Loucy (cell line): Measurements from ENCODE around the gene RRP1.

Experiments
- H2AFZ ChIP-seq: fragments of 200-600 bp; sonication (generic); 2 replicates; pipeline ENCODE4 v1.6.0; 2016; ENCODE audit warnings: antibody characterized with exemption, mild to moderate bottlenecking, low read length, moderate library complexity
- H3F3A ChIP-seq: fragments of 200-600 bp; 2 replicates; pipeline ENCODE4 v1.6.0; 2016; ENCODE audit warnings: antibody characterized with exemption, low read depth, mild to moderate bottlenecking
- H3K27me3 ChIP-seq: fragments of 200-600 bp; sonication (generic); 2 replicates; pipeline ENCODE4 v1.6.1; 2014; ENCODE audit warnings: low read length, mild to moderate bottlenecking; ENCODE audit not compliant: insufficient read depth, poor library complexity, severe bottlenecking
- H3K36me3 ChIP-seq: fragments of 200-600 bp; sonication (generic); 2 replicates; pipeline ENCODE4 v1.6.1; 2016; ENCODE audit warnings: low read length; ENCODE audit not compliant: insufficient read depth
- H3K4me1 ChIP-seq: fragments of 200-600 bp; sonication (generic); 2 replicates; pipeline ENCODE4 v1.5.1; 2014; ENCODE audit warnings: low read length, mild to moderate bottlenecking; ENCODE audit not compliant: insufficient read depth, poor library complexity, severe bottlenecking
- H3K4me2 ChIP-seq: fragments of 200-600 bp; sonication (generic); 2 replicates; pipeline ENCODE4 v1.6.0; 2014; ENCODE audit warnings: antibody characterized with exemption, low read length, low read depth, mild to moderate bottlenecking; ENCODE audit not compliant: poor library complexity, severe bottlenecking
- H3K4me3 ChIP-seq: fragments of 200-600 bp; sonication (generic); 2 replicates; pipeline ENCODE4 v1.5.1; 2014; ENCODE audit warnings: low read length, mild to moderate bottlenecking, mixed read lengths; ENCODE audit not compliant: poor library complexity, severe bottlenecking
- H3K79me2 ChIP-seq: fragments of 200-600 bp; sonication (generic); 2 replicates; pipeline ENCODE4 v1.6.1; 2014; ENCODE audit warnings: low read length; ENCODE audit not compliant: insufficient read depth
- H3K9ac ChIP-seq: fragments of 200-600 bp; sonication (generic); 2 replicates; pipeline ENCODE4 v1.6.0; 2014; ENCODE audit warnings: mild to moderate bottlenecking, low read depth, low read length, moderate library complexity; ENCODE audit not compliant: poor library complexity, severe bottlenecking
- H3K9me2 ChIP-seq: fragments of 200-600 bp; sonication (generic); replicated peaks from 2 replicates; pipeline ENCODE4 v1.6.1; 2016; ENCODE audit warnings: low read depth, low read length, mixed read lengths
- H3K9me3 ChIP-seq: fragments of 200-600 bp; sonication (generic); 2 replicates; pipeline ENCODE4 v1.6.1; 2014; ENCODE audit warnings: mild to moderate bottlenecking, antibody characterized with exemption, low read length, low read depth; ENCODE audit not compliant: insufficient read depth
- H4K20me1 ChIP-seq: fragments of 200-600 bp; sonication (generic); 2 replicates; pipeline ENCODE4 v1.6.0; 2014; ENCODE audit warnings: antibody characterized with exemption, low read length, mild to moderate bottlenecking; ENCODE audit not compliant: insufficient read depth, poor library complexity, severe bottlenecking
- CTCF ChIP-seq: fragments of 200-600 bp; sonication (generic); conservative IDR thresholded peaks from 2 replicates; pipeline ENCODE4 v1.5.1; 2014; ENCODE audit warnings: mild to moderate bottlenecking, antibody characterized with exemption, low read length
- EZH2phosphoT487 ChIP-seq: fragments of 200-600 bp; IDR thresholded peaks from 2 replicates; pipeline ENCODE4 v1.6.1; 2018; ENCODE audit warnings: antibody characterized with exemption, mild to moderate bottlenecking, moderate library complexity, borderline replicate concordance

Gene RRP1

GRCh38 chr21:43774163-43774562, 15.2 kb upstream of the RRP1 start:
- Histone ChIP-seq H3K36me3 (peaks cover 11% of the 10 kb centered on the region; the same call in 1 of the 2 replicates), H2AFZ (no peak overlapping the region), H3K79me2 (peaks cover 41% of the 10 kb centered on the region), H3K9ac (peak overlapping the region; percentile 82), H3K9me2 (no peaks in the 10 kb centered on the region), H3K27me3 (no peaks in the 10 kb centered on the region), H3K4me1 (peaks cover 31% of the 10 kb centered on the region), H3F3A (peaks cover 6% of the 10 kb centered on the region; the same call in 1 of the 2 replicates), H4K20me1 (peaks cover 22% of the 10 kb centered on the region), H3K4me3 (peak overlapping the region; percentile 81), H3K9me3 (no peaks in the 10 kb centered on the region), H3K4me2 (peak overlapping the region; percentile 88)
- TF ChIP-seq EZH2phosphoT487 (no peak), CTCF (no peak)

GRCh38 chr21:43775190-43775589, 14.2 kb upstream of the RRP1 start:
- peak overlapping the region; percentile 88 for H3K4me2 ChIP-seq
- no peak overlapping the region for H2AFZ ChIP-seq
- H3K9me3 ChIP-seq, result no peaks in the 10 kb centered on the region
- peak overlapping the region; percentile 82 for H3K9ac ChIP-seq
- no peak for TF ChIP-seq CTCF
- TF ChIP-seq EZH2phosphoT487, result no peak
- H3K36me3 ChIP-seq, result peaks cover 11% of the 10 kb centered on the region; the same call in 1 of the 2 replicates
- H3F3A ChIP-seq, result peaks cover 6% of the 10 kb centered on the region; the same call in 1 of the 2 replicates
- H3K79me2 ChIP-seq, result peaks cover 41% of the 10 kb centered on the region
- no peaks in the 10 kb centered on the region for H3K27me3 ChIP-seq
- H4K20me1 ChIP-seq, result peaks cover 22% of the 10 kb centered on the region
- peak overlapping the region; percentile 81 for H3K4me3 ChIP-seq
- H3K4me1 ChIP-seq, result peaks cover 39% of the 10 kb centered on the region
- H3K9me2 ChIP-seq, result no peaks in the 10 kb centered on the region

GRCh38 chr21:43775795-43776430, 13.5 kb upstream of the RRP1 start, which contains the start of gene CSTB:
Gene CSTB (minus strand): TSS chr21:43776308. CDS start chr21:43776269, 39 bp downstream.
- H3K27me3 ChIP-seq, result no peaks in the 10 kb centered on the region
- peaks cover 6% of the 10 kb centered on the region; the same call in 1 of the 2 replicates for H3F3A ChIP-seq
- H2AFZ ChIP-seq, result peak within 1 kb of the TSS; percentile 83
- H3K36me3 ChIP-seq, result peaks cover 11% of the 10 kb centered on the region; the same call in 1 of the 2 replicates
- H3K4me2 ChIP-seq, result peak within 1 kb of the TSS; percentile 88
- peak within 1 kb of the TSS; percentile 81 for H3K4me3 ChIP-seq
- H4K20me1 ChIP-seq, result peaks cover 22% of the 10 kb centered on the region
- no peaks in the 10 kb centered on the region for H3K9me2 ChIP-seq
- TF ChIP-seq CTCF (peak; percentile 26; the same call in 1 of the 2 replicates), EZH2phosphoT487 (no peak)
- peaks cover 46% of the 10 kb centered on the region for H3K4me1 ChIP-seq
- peak within 1 kb of the TSS; percentile 82 for H3K9ac ChIP-seq
- H3K79me2 ChIP-seq, result peaks cover 41% of the 10 kb centered on the region
- H3K9me3 ChIP-seq, result no peaks in the 10 kb centered on the region
